Stimulated activated CD8-positive, alpha-beta memory T cell treated with anti-CD3 and anti-CD28 coated beads, Interleukin-12 subunit alpha, Interleukin-12 subunit beta, amount 100 ng/mL, for 1 hour (primary cell): ENCODE measurements around the gene LYPD8.

Experiments used
- DNase-seq: peaks from one replicate; pipeline ENCODE4 v3.0.0-alpha.2; 2020; ENCODE audit warnings: low read depth

LYPD8 gene

DNA sequence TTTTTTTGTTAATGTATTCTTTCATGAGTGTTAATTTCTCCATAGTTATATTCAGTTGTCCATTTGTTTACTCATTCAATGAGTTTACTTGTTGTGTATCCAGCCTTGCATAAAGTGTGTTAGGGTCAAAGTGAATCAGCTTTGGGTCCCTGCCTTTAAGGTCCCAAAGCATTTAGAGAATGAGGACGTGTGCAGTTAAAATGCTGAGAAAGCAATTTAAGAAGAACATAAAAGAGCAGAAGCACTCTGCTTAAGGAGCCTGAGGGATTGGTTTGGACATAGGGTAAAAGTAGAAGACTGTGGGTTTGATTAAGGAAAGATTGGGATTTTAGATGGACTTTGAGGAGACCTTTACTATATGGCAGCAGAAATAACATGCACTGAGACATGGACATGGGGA, 56.5 kb downstream of the LYPD8 start:
- no peak for DNase-seq

DNA sequence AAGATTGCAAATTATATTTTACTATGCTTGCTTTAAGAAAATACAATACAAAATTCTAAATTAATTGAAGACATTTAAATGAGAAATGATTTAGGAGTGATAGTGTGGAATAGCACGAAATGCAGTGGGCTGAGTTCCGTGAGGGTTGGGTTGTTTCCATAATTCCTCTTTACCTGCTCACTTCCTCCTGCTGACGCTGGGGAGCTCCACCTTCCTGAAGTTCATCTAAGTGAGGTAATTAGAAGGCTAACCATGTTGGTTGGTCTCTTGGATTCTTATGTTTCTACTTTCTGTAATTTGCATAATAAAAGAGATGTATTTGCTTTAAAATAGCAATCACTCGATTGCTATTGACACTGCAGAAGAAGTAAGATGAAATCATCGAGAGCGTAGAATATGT, 57.7 kb downstream of the LYPD8 start:
- no peak for DNase-seq

DNA sequence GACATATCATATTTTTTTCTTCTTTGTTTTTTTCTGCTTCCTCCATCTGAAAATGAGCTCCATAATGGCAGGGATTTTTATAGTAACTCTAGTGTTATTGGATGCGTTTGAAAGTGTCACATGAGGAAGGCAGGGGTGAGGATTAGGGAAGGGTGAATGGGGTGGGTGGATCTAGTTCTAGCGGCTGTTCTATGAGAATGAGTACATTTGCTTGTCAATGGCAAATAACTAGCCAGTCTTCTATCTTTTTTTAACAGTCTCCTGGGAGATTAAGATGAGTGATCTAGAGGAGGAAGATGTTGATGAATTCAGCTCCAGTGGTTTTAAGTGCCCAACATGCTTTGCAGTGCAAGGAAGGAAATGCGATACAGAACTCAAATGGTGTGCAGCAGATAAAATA, 58.8 kb downstream of the LYPD8 start:
- no peak for DNase-seq

DNA sequence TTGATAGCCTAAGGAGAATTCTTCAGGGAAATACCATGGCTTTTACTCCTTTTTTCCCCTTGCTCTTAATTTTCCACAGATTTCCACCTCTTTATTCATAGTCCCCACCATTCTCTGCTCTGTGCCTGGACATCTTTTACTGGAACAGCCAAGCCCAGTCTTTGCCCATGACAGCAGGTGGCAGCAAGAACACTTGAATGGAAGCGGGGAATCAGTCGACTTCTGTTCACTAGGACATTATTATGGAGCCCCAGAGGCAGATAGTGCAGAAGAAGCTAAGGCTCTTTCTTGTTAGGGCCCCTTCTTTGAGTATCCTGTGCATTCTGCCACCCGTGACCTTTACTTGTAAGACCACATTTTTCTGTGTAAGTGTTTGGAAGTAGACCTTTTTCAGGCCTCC, 59.3 kb downstream of the LYPD8 start:
- DNase-seq, result no peak

DNA sequence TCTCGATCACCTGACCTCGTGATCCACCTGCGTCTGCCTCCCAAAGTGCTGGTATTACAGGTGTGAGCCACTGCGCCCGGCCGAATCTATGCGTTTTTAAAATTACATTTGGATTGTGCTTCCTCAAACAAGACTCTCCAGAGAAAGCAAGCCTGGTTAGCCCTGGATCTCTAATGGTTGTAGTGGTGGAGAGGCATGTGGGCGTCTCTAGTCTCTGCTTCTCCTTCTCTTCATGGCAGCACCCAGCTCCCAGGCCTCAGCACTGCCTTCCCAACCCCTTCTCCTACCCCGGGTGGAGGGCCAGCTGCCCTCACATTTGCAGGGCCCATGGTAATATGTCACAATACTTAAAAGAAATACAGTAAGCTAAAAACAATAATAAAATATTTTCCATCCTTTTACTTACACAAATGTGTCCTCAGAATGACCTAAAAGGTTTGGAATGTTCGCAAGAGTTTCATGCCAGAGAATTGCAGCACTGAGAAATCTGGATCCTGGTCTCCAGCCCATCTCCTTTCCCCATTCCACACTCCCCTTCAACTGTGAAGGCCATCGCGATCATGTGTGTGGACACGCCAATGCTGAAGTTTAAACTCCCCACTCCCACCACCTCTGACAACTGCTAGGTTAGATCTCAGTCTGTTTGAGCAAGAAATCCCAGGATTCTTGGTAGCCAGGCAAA, 60.0 kb downstream of the LYPD8 start:
- no peak for DNase-seq

DNA sequence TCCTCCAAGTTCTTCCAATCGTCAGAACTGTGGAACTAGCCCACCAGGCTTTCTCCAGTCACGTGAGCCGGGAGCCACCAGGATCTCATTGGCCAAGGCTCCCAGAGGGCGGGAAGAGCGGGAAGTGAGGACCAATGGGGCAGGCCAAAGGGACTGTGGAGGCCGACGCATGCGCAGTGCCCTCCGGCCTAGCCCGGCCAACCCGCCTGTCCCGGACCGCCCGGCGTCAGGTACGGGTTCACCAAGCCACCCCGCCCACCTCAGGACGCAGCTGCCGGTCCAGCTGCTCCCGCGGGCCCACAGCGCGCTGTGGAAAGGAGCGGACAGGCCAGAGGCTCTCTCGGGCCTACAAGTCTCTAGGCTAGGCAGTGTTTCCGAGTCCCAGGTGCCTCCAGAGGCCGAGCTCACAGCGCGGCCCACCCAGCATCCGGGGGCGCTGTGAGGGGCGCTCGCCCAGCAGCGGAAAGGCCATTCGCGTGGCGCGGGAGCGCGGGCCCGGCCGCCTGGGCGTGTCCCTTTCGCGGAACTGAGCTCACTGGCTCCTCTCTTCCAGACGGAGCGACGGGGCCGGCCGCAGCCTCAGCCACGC, 63.9 kb downstream of the LYPD8 start:
- DNase-seq, result no peak
